AG04450 (cell line): ENCODE results near the gene SLFN12L. TPM values are rescaled to one million over a fixed set of nuclear protein-coding genes. Genes with fewer than 3 reads are reported as not detected.
"Not testable (repeated sequence)": the region's sequence is repeated elsewhere in the genome, so short reads cannot be mapped to it uniquely, and the experiment has no call there.

Source experiments
- CTCF ChIA-PET: fragments of 300-600, 350-600 bp; formaldehyde crosslinking; extraction: SDS; loops from one replicate; lab custom pipeline; 2022; ENCODE audit warnings: antibody characterized with exemption, inconsistent platforms; lab: Charles Lee
- POLR2A ChIA-PET: fragments of 350-600 bp; formaldehyde crosslinking; extraction: SDS; loops from one replicate; lab custom pipeline; 2021; ENCODE audit warnings: antibody characterized with exemption, inconsistent platforms; lab: Yijun Ruan, JAX
- DNase-seq: peaks from one replicate; pipeline ENCODE4 v3.0.0-alpha.2; 2011; ENCODE audit warnings: low read depth, low spot score
- H3K27ac ChIP-seq: one replicate; pipeline ENCODE4 v1.5.1; 2012; ENCODE audit warnings: low read depth, low read length, control low read depth
- H3K27me3 ChIP-seq: one replicate; pipeline ENCODE4 v1.6.0; 2012; ENCODE audit warnings: low read length; ENCODE audit not compliant: control insufficient read depth, insufficient read depth
- H3K4me3 ChIP-seq: 2 replicates; pipeline ENCODE4 v1.5.1; 2011; ENCODE audit warnings: mild to moderate bottlenecking, low read depth, low read length, control low read depth
- H3K9me3 ChIP-seq: 2 replicates; pipeline ENCODE4 v1.5.1; 2012; ENCODE audit warnings: low read length; ENCODE audit not compliant: control insufficient read depth, insufficient read depth
- CTCF ChIP-seq: IDR thresholded peaks from 2 replicates; pipeline ENCODE4 v1.5.1; 2011; ENCODE audit warnings: low read depth, low read length, control low read depth, inconsistent platforms
- polyA plus RNA-seq: library from polyadenylated mRNA; depleted of rRNA; stranded (reverse); fragments of >200 nt; gene quantifications from 2 replicates; pipeline ENCODE4 v1.2.3, GENCODE V29; 2011

Gene SLFN12L
- polyA plus RNA-seq, 1 experiment, result 0.09 TPM

GRCh38 chr17:35534576-35535093, 2.8 kb downstream of the SLFN12L start:
- POLR2A ChIA-PET, result interaction anchor here (0.8 kb wide), 1 partner anchor 161 kb away, joined by 3 read pairs; the partner anchor contains the start of gene SLFN11
- DNase-seq, result no peak

GRCh38 chr17:35531160-35531559, 6.3 kb downstream of the SLFN12L start:
- POLR2A ChIA-PET, result no interaction called here
- no peak for DNase-seq
- no peak overlapping the region for H3K27ac ChIP-seq
- no peaks in the 10 kb centered on the region for H3K9me3 ChIP-seq
- no peak overlapping the region for H3K4me3 ChIP-seq
- CTCF ChIA-PET, result interaction anchor here (2.0 to 3.5 kb wide), 2 partner anchors 8 to 219 kb away, joined by 4 to 31 read pairs; no protein-coding TSS in a partner anchor
- TF ChIP-seq CTCF, result no peak
- H3K27me3 ChIP-seq, result peaks cover 6% of the 10 kb centered on the region

More at GRCh38 chr17:35534576-35535093, 2.8 kb downstream of the SLFN12L start:
- CTCF ChIA-PET, result interaction anchor here (0.6 to 12.9 kb wide), 7 partner anchors 20 to 1115 kb away, joined by 3 to 306 read pairs (median 3); no protein-coding TSS in a partner anchor
- Histone ChIP-seq H3K9me3 (no peaks in the 10 kb centered on the region), H3K4me3 (no peak overlapping the region), H3K27me3 (peaks cover 3% of the 10 kb centered on the region), H3K27ac (no peak overlapping the region)
- TF ChIP-seq CTCF, result no peak

DNA sequence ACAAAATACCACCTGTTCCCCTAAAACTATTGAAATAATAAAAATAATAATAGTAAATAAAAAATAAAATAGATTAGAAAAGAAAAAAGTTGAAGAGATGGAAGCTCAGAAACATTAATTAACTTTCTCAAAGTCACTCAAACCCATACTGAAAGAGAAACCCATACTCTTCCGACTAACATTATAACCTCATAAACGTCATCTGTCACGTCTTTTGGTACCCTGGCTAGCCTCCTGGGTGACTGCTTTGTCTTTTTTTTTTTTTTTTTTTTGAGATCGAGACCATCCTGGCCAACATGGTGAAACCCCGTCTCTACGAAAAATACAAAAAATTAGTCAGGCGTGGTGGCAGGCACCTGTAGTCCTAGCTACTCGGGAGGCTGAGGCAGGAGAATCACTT, 7.6 kb downstream of the SLFN12L start:
- Histone ChIP-seq H3K27me3 (peaks cover 6% of the 10 kb centered on the region), H3K27ac (no peak overlapping the region), H3K4me3 (no peak overlapping the region), H3K9me3 (no peaks in the 10 kb centered on the region)
- no peak for TF ChIP-seq CTCF
- CTCF ChIA-PET, result interaction anchor here (0.7 to 3.5 kb wide), 3 partner anchors 10 to 217 kb away, joined by 3 to 31 read pairs (median 4); no protein-coding TSS in a partner anchor
- DNase-seq, result no peak
- POLR2A ChIA-PET, result interaction anchor here (0.6 kb wide), 1 partner anchor 70 kb away, joined by 3 read pairs; no protein-coding TSS in a partner anchor

DNA sequence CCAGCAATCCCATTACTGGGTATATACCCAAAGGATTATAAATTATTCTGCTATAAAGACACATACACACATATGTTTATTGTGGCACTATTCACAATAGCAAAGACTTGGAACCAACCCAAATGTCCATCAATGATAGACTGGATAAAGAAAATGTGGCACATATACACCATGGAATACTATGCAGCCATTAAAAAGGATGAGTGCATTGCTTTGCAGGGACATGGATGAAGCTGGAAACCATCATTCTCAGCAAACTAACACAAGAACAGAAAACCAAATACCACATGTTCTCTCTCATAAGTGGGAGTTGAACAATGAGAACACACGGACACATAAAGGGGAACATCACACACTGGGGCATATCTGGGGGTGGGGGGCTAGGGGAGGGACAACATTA, 8.2 kb downstream of the SLFN12L start:
- H3K27ac ChIP-seq, H3K9me3 ChIP-seq, DNase-seq, H3K27me3 ChIP-seq, H3K4me3 ChIP-seq, POLR2A ChIA-PET: not testable (repeated sequence)
- CTCF ChIA-PET, result interaction anchor here (0.7 to 3.5 kb wide), 2 partner anchors 16 to 217 kb away, joined by 3 to 31 read pairs; no protein-coding TSS in a partner anchor

- no peak for TF ChIP-seq CTCF
- H3K4me3 ChIP-seq, result no peak overlapping the region
- H3K9me3 ChIP-seq, result no peaks in the 10 kb centered on the region
- no peak for DNase-seq
- peaks cover 13% of the 10 kb centered on the region for H3K27me3 ChIP-seq
- ChIA-PET POLR2A (no interaction called here), CTCF (interaction anchor here (1.0 to 1.2 kb wide), 2 partner anchors 10 to 16 kb away, joined by 3 to 7 read pairs; no protein-coding TSS in a partner anchor)
- H3K27ac ChIP-seq, result no peak overlapping the region
Observed at GRCh38 chr17:35523296-35523695, 14.2 kb downstream of the SLFN12L start.

DNA sequence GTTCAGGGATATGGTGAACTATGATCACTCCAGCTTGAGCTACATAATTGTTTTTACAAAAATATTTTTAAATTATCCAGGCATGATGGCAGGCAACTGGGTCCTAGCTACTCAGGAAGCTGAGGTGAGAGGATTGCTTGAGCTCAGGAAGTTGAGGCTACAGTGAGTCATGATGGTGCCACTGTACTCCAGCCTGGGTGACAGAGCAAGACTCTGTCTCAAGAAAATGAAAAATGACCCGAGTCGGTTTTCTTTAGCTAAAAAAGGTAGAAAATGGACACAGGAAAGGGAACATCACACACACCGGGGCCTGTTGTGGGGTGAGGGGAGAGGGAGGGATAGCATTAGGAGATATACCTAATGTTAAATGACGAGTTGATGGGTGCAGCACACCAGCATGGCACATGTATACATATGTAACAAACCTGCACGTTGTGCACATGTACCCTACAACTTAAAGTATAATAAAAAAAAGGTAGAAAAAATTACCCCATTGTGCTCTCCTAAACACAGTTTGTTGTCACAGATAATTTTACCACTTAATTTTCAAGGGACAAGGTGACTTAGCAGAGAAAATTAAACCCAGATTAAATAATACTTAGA, 15.7 kb downstream of the SLFN12L start:
- H3K4me3 ChIP-seq, H3K27ac ChIP-seq, POLR2A ChIA-PET, DNase-seq, H3K9me3 ChIP-seq: not testable (repeated sequence)
- CTCF ChIA-PET, result interaction anchor here (0.6 to 1.0 kb wide), 2 partner anchors 18 to 210 kb away, joined by 3 to 4 read pairs; no protein-coding TSS in a partner anchor
- H3K27me3 ChIP-seq, result peaks cover 15% of the 10 kb centered on the region
